Ovary (tissue), 9 donors: Measurements from ENCODE around the gene TRAF5. TPM values are rescaled to one million over a fixed set of nuclear protein-coding genes. Genes with fewer than 3 reads are reported as not detected.

Experiments used
- DNase-seq, 5 donors: peaks; one replicate each; pipeline ENCODE4 v3.0.0-alpha.2; 2019 to 2020
- H3K27ac ChIP-seq, 2 donors: fragments of 200-600 bp; one replicate each; pipeline versions ENCODE4 v1.5.1 to v1.8.0; 2019 to 2022
- H3K27me3 ChIP-seq: fragments of 200-600 bp; one replicate; pipeline ENCODE4 v1.8.0; 2022
- H3K36me3 ChIP-seq: fragments of 200-600 bp; sonication (generic); one replicate; pipeline ENCODE4 v1.5.1; 2019
- H3K4me1 ChIP-seq: one replicate; pipeline ENCODE4 v1.8.1; 2013; ENCODE audit warnings: mild to moderate bottlenecking, moderate library complexity; ENCODE audit not compliant: insufficient read depth
- H3K4me3 ChIP-seq: fragments of 200-600 bp; sonication (generic); one replicate; pipeline ENCODE4 v1.5.1; 2017
- H3K9me3 ChIP-seq, 2 donors: fragments of 200-600 bp in 1 of 2; sonication (generic) in 1 of 2; one replicate each; pipeline versions ENCODE4 v1.5.1 to v1.8.1; 2013 to 2019; ENCODE audit warnings: mild to moderate bottlenecking in 1 of 2, moderate library complexity in 1 of 2
- EP300 ChIP-seq: sonication (generic); formaldehyde crosslinking; IDR thresholded peaks from one replicate; pipeline ENCODE4 v1.6.1; 2017; ENCODE audit warnings: antibody characterized with exemption
- POLR2A ChIP-seq: fragments of 450-650 bp; IDR thresholded peaks from one replicate; pipeline ENCODE4 v1.6.1; 2017; ENCODE audit warnings: antibody characterized with exemption, mild to moderate bottlenecking, moderate library complexity
- WGBS, 3 donors: extraction: QIAGEN DNeasy Blood & Tissue Kit in 1 of 3; methylation state at CpG; one replicate each; pipeline versions ENCODE4 v1.1.5 to v1.1.7; 2013 to 2017; 5-methylcytosine and 5-hydroxymethylcytosine counted together
- intact Hi-C, 4 donors: fragments of 100-400 bp; cut with DNase I; formaldehyde crosslinking; loops; one replicate each; pipeline versions ENCODE4 v1.11.0 to v1.15.1; 2022 to 2023
- polyA plus RNA-seq, 2 donors: library from polyadenylated mRNA; stranded (reverse); fragments of 200-250 nt in 1 of 2; fragments of 350-450 nt in 1 of 2; fragmentation: Illumina TruSeq in 1 of 2; extraction: RNeasy Lipid Tissue Mini Kit (QIAGEN cat#74804) in 1 of 2; gene quantifications; one replicate each; pipeline ENCODE4 v1.2.3, GENCODE V29; 2013 to 2014
- total RNA-seq, 7 donors: library from RNA; depleted of rRNA in 2 of 7; stranded (reverse); fragments of >200 nt in 2 of 7; fragmentation: NEBNext Ultra II Directional in 3 of 7; extraction: Animal tissue kit (Norgen Biotek cat#: 25700) in 3 of 7; gene quantifications; one replicate each; pipeline versions ENCODE4 v1.1.0 to v1.2.4, GENCODE V29; 2016 to 2023
- TF ChIP-seq, protein P1 (sequence below), 3 donors: fragments of 450-650 bp in 2 of 3; fragments of 200-600 bp in 1 of 3; IDR thresholded peaks; one replicate each; pipeline versions ENCODE4 v1.5.1 to v1.8.0; 2016 to 2022; ENCODE audit warnings: antibody characterized with exemption in 3 of 3, mild to moderate bottlenecking in 1 of 3
- donor health status: DM: no; HTN: no; CAD: no; lungs with moderate emphysema.
- donor health status: DM: no; HTN: no; CAD: no.
- donor health status: Bipolar disorder and iron deficiency.
- donor health status: DM: yes; HTN: yes; CAD: no.
- donor health status: DM: no; HTN: no; CAD: no.
- donor health status: DM: yes; HTN: yes; CAD: no.

Gene TRAF5
- total and polyA plus RNA-seq, 9 donors, result 6.1 to 23.2 (median 13.6) TPM

DNA sequence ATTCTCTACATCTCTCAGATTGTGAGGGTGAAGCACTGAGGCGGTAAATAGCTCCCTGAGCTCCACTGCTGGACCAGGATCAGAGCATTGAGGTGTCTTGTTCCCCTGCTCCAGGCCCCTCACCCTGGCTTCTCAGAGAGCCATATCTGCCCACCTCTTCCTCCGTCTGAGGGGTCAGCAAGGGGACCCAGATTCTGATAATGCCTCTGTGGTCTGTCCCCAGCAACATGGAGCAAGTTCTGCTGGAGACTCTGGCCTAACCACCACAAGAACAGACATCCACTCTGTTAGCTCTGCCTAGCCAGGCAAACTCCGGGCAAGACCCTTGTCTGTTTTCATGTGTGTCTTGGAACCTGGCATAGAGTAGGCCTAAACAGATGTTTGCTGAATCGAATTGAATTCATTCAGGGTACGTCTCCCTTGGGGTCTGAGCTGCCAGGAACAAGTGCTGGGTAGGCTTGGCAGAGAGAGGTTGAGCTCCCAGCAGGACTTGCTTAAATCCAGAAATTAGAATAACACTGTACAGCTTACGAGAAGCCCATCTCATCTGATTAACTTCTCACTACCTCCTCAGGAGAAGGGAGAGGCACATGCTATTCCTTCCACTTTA, 2.3 kb downstream of the TRAF5 start:
- no peak overlapping the region for H3K27ac ChIP-seq
- DNase-seq, result no peak

DNA sequence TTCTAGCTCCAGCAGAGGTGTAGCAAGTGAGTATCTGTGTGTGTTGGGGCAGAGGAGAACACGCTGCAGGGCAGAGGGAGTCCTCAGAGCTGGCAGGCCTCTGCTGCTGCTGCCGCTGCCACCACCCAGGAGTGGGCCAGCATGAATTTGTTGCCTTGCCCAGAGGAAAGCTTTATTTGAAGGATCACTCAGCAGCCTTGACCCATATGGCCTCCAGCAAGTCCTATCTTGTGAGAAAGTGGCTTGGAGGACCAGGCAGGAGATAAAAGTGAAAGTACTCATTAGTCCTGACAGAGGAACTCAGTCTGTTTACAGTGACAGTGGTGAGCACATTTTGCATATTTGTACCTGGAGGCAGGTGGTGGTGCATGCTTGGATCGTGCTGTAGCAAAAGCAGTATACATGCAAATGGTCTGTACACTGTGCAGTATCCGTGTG, 3.1 kb downstream of the TRAF5 start:
- TF ChIP-seq, protein P1, sequence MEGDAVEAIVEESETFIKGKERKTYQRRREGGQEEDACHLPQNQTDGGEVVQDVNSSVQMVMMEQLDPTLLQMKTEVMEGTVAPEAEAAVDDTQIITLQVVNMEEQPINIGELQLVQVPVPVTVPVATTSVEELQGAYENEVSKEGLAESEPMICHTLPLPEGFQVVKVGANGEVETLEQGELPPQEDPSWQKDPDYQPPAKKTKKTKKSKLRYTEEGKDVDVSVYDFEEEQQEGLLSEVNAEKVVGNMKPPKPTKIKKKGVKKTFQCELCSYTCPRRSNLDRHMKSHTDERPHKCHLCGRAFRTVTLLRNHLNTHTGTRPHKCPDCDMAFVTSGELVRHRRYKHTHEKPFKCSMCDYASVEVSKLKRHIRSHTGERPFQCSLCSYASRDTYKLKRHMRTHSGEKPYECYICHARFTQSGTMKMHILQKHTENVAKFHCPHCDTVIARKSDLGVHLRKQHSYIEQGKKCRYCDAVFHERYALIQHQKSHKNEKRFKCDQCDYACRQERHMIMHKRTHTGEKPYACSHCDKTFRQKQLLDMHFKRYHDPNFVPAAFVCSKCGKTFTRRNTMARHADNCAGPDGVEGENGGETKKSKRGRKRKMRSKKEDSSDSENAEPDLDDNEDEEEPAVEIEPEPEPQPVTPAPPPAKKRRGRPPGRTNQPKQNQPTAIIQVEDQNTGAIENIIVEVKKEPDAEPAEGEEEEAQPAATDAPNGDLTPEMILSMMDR (IDR thresholded peaks at IDR 0.05), result no peak
- no peak for TF ChIP-seq EP300
- no peak for TF ChIP-seq POLR2A
- 76 to 87% (median 81%) methylated on average over 4 of the region's 4 CpGs for WGBS, 3 donors
- DNase-seq, result no peak
- no peaks in the 10 kb centered on the region for H3K36me3 ChIP-seq
- no peak overlapping the region for H3K27ac ChIP-seq
- H3K9me3 ChIP-seq, result no peaks in the 10 kb centered on the region
- peaks cover 13% of the 10 kb centered on the region for H3K4me1 ChIP-seq
- no peaks in the 10 kb centered on the region for H3K27me3 ChIP-seq
- H3K4me3 ChIP-seq, result no peak overlapping the region
- intact Hi-C loops, result loop anchor here in 2 of 4 donors (5.0 to 10.0 kb wide), 2 partner anchors 48 to 325 kb away; no protein-coding TSS in a partner anchor

More for the DNA sequence above, 2.3 kb downstream of the TRAF5 start:
- no peaks in the 10 kb centered on the region for H3K27me3 ChIP-seq
- WGBS, 3 donors, result 78 to 85% (median 84%) methylated on average over 6 of the region's 6 CpGs
- no peaks in the 10 kb centered on the region for H3K36me3 ChIP-seq
- no peak overlapping the region for H3K4me3 ChIP-seq
- TF ChIP-seq EP300 (no peak), POLR2A (no peak)
- TF ChIP-seq, protein P1 (IDR thresholded peaks at IDR 0.05), result no peak
- H3K4me1 ChIP-seq, result peaks cover 13% of the 10 kb centered on the region
- intact Hi-C loops, result loop anchor here in 2 of 4 donors (5.0 to 10.0 kb wide), 2 partner anchors 48 to 326 kb away; no protein-coding TSS in a partner anchor
- no peaks in the 10 kb centered on the region for H3K9me3 ChIP-seq

DNA sequence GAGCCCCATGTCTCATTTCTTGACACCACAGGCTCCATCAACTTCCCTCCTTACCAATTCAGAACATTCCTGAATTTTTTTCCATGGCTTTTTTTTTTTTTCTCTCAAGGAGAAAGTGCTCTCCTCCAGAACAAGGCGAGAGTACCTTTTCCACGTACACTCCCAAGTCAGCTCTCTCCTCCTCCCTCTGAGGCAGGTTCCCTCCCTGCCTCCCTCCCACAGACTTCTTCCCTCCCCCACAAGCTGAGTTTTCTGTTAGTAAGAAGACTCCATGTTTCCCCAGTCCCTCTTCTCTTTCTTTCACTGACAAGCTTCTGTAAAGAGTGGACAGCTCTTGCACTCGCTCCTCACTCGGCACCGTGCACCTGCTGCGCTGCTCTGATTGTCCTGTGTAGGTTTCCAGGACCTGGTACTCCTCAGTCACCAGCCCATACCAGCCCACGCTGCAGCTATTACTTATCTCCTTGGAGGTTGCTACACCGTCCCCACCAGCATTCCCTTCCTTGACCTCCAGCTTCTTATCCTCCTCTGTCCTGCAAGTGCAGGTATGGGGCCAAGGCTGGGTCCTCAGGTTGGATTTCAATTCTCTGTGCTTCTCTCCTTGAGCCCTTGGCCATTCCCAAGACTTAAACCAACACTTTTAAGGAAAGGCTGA, 3.8 kb downstream of the TRAF5 start:
- no peak for DNase-seq
- TF ChIP-seq, protein P1 (IDR thresholded peaks at IDR 0.05), result no peak
- TF ChIP-seq EP300, result no peak
- TF ChIP-seq POLR2A, result no peak
- no peak overlapping the region for H3K4me3 ChIP-seq
- H3K9me3 ChIP-seq, result no peaks in the 10 kb centered on the region
- no peaks in the 10 kb centered on the region for H3K36me3 ChIP-seq
- intact Hi-C loops, result no loop called here
- no peak overlapping the region for H3K27ac ChIP-seq
- WGBS, 3 donors, result 88 to 92% (median 90%) methylated on average over 8 of the region's 8 CpGs
- H3K27me3 ChIP-seq, result no peaks in the 10 kb centered on the region
- H3K4me1 ChIP-seq, result peaks cover 13% of the 10 kb centered on the region

DNA sequence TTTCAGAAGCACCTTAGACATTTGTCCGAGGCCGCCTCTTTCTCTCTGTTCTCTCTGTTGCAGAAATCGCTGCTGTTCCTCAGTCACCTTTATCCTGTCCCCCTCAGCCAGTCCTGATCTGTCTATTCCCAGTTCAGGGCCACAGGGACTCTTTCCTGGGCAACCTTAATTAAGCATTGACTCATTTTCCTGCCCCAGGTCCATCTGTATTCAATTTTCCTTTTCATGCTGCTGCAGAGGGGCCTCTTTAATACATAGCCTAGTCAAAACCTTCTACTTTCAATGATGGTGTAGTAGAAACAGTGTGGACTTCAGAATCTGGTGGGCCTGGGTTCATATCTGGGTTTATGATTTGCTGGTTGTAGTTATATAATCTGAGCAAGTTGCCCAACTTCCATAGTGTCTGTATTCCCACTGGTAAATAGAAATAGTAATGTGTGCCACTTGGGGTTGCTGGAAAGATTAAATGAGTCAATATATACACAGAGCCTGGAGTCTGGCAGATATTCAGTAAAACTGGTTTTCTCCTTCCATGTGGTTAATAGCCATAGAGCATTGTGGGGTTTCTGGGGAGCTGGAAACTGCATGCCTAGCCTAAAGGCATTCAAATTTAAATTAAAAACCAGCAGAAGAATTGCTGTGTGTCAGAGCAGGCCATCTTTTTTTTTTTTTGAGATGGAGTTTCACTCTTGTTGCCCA, 4.5 kb downstream of the TRAF5 start:
- Histone ChIP-seq H3K9me3 (no peaks in the 10 kb centered on the region), H3K4me3 (no peak overlapping the region), H3K4me1 (peaks cover 12% of the 10 kb centered on the region), H3K27me3 (no peaks in the 10 kb centered on the region), H3K27ac (no peak overlapping the region), H3K36me3 (no peaks in the 10 kb centered on the region)
- DNase-seq, result no peak
- intact Hi-C loops, result no loop called here
- 93 to 98% (median 94%) methylated on average over 3 of the region's 3 CpGs for WGBS, 3 donors
- TF ChIP-seq POLR2A (no peak), EP300 (no peak)
- TF ChIP-seq, protein P1 (IDR thresholded peaks at IDR 0.05), result no peak
